Activated naive CD4-positive, alpha-beta T cell treated with anti-CD3 and anti-CD28 coated beads, Interleukin-2, amount 50 U/mL, for 16 hours (primary cell): ENCODE measurements around the gene ALDH1L1.

Experiments used
- DNase-seq: peaks from one replicate; pipeline ENCODE4 v3.0.0-alpha.2; 2020

The ALDH1L1 gene

DNA sequence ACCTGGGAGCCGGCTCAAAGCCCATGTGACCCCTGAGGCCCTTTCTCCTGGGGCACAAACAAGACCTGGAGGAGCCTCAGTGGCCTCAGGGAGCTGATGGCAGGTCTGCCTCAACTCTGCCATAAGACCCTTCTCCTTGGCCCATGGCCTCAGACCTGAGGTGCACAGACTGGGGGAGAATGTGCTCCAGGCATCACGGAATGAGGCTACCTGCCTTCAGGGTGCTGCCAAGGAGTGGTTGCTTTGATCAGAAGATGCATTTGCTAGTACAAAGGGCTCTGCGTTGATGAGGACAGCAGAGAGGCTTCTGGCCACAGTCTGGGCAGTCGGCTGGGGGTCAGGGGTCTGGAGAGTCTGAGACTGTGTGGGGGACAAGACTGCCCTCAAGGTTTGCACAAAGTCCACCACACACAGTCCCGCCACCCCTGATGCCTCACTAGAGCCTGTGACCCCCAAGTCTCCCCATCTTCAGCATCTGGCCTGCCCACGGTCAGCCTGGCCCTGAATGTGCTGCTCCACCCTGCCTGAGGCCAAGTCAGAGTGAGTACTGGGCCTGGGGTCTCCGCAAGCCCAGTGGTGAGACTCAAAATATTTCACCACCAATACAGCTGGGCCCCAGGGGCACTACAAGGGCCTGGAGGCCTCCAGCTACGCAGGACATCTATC is 26.6 kb downstream of the ALDH1L1 start:
- DNase-seq: no peak

DNA sequence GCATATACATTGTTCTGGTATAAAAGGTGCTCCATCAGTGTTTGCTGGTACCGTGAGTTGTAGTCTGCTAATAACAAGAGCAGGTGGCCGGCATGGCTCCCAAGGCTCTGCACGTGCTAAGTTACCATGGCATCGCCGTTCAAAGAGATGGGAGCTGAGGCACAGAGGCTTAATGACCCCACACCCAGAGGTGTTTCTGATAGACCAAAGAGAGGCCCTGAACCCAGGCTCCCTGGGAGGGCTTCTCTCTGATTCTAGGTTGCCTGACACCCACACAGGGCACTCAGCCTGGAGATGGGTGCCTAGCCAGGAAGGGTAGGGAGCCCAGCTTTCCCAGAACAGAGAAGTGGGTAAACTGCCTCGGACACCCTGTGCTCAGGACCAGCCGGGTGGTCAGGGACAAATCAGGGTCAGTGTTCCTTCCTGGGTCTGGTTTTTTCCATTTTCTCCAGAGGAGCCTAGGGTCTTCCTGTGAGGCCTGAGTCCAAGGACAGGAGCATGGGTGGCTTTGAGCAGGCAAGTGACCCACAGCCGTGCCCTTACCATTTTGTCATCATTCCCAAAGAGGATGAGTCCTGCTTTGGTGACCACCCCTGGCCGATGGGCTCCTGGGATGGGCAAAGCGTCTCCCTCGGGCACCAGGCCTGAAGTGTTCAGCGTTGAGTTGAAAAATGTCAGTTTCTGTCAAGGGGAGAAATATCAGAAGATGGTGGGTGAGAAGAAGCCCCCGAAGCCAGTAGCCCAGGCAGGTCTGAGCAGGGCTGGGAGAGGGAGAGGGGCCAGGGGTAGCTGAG is 27.3 kb downstream of the ALDH1L1 start:
- peak; percentile 3 for DNase-seq

DNA sequence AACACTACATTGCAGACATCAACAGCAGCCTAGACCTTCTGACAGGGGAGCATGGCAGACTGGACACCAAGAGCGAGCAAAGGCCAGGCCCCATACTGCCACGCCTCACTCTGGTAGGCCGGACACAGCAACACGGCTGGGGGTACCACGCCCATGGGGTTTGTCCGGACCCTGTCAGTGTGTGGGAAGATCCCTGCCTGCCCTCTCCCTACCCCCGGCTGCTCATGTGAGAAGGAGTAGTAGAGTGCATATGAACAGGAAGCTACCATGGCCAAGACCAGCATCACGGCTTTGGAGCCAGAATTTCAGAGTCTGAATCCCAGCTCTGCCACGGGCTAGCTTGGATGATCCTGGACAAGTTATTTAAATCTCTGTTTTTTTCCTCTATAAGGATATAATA is 27.9 kb downstream of the ALDH1L1 start:
- no peak for DNase-seq

DNA sequence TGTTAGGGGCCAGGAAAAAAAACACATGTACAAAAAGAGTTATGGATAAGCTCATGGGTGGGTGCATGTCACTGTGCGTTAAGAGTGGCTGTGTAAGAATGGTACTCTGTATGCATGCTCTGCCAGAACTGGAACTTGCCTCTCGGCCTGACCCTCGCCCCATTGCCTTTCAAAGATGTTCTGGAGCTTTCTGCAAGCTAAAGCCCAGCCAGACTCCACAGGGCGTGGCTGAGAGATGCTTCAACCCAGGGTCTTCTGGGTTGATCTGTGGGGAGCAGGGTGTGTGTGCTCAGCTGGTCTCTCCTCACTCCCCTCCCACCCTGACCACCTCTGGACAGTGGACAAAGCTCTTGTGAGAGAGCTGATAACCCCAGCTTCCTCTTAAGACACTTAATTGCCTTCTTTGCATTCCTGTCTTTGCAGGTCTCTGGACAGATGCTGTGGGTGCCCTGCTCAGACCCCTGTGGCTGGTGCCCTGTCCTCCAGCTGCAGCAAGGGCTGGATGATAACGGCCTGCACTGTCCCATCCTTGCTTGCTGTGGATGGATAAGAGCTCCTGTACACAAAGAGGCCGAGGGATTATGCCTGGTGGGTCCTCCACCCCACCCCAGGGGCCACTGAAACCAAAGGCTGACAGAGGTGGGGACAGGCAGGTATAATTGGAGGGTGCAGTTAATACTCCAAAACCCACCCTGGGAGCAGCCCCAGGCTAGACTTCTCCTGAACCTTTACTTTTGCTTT is 28.7 kb downstream of the ALDH1L1 start:
- no peak for DNase-seq

DNA sequence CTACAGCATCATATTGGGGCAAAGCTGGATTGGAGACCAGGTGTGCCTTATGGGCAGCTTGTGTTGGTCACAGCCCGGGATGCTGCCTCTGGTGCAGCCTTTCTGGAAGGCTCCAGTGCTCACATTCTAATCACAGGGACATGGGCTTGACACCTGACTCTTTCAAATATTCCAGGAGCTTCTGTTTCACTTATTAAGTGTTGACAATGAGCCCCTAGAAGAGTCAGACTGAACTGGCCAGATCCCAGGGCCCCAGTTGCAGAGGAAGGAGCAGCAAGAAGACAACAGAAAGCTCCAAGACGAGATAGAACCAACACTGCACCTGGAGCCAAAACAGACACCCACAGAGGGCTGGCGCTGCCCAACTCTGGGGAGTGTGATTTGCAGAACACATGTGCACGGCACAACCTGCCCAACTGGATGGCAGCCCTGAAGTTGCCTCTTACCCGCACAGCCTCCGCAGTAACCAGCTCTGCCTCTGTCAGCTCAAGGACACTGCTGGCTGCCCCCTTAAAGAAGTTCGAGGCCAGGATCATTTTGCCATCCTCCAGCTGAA is 30.3 kb downstream of the ALDH1L1 start:
- no peak for DNase-seq

DNA sequence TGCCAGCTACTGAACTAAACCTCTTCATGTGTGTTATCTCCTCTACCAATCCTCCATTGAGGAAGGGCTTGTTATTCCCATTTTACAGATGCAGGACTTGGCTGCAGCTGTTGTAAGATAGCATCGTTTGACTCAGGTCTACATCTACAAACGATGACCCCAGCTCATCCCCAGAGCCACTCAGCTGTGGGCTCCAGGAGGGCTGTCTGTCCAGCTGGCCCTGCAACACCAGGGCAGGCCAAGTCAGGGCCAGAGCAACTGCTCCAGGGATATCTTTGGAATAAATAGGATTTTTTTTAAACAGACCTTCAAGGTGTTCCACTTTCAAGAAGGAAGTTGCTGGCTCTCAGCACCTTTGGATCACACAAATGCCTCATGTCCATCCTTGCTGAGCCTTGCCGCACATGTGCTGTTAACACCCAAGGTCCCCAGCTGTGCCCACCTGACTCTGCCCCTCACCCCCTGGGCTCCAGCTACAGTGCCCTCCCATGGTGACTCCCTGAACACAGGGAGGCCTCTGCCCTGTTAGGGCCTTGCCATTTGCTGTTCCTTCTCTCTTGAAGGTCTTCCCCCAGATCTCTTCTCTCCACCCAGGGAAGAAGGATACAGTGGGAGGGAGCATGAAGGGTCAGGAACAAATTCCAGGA is 31.0 kb downstream of the ALDH1L1 start:
- no peak for DNase-seq

DNA sequence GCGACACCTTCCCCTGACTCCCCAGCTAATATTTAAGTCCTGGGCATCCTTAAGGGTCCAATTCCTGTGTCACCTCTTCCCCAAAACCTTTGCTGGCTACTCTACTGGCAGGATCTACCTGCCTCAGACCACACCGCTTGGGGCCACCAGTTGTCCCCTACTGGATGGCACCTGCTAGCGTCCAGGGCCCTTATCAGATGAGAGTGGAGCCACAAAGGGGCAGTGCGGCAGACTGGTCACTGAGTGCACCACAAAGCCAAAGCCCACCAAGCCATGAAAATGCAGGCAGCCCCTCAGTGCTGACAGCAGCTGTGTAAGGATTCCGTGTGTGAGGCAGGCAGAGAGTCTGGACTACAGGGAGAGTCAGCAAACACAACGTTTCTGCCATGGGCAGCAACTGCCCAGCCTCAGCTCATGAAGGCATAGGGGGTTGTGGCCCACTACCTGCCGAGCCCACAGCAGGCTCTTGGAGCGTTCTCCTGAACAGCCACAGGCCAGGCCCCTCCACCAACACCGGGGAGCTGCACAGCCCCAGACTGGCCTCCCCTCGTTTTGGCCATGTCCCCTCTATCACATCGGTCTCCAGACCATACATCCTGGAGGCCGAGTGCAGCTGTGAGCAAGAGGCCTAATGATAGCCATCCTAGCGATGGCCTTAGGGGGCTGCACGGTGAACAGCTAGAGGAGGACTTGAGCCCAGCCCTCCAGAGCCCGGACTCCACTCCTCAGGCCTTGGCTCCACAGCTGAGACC is 32.3 kb downstream of the ALDH1L1 start:
- peak; percentile 6 for DNase-seq

DNA sequence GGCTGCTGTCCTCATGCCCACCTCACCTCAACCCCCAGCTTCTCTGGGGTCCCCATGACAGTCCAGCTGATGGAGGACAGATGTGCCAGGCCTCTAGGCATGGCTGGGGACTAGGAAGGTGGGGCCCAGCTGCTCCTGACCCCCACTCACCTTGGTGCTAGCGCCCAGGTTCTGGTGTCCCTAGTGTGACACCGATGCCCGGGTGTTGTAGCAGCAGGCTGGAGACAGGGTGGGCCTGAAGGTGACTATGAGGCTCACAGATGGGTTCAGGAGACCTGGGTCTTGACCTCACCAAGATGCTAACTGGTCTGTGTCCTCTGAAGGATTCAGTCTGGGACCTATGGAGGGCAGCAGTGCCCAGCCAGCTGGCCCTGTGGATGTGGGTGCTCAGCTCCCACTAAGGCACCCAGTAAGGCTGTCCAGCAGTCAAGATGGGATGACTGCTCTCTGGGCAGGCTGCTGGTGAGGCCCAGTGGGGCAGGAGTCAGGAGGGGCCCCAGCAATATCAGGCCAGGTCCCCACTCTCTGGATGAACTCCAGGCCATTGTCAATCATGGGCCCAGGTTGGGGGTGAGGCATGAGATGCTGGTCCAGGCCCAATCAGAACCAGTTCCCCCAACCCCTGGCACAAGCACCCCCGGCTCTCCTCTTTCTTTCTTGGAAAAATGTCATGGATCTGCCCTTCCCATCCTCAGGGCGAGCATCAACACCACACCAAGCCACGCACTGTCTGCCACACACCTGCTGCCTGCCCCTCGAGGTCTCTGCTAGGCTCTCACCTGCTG is 33.0 kb downstream of the ALDH1L1 start:
- DNase-seq: peak; percentile 4

DNA sequence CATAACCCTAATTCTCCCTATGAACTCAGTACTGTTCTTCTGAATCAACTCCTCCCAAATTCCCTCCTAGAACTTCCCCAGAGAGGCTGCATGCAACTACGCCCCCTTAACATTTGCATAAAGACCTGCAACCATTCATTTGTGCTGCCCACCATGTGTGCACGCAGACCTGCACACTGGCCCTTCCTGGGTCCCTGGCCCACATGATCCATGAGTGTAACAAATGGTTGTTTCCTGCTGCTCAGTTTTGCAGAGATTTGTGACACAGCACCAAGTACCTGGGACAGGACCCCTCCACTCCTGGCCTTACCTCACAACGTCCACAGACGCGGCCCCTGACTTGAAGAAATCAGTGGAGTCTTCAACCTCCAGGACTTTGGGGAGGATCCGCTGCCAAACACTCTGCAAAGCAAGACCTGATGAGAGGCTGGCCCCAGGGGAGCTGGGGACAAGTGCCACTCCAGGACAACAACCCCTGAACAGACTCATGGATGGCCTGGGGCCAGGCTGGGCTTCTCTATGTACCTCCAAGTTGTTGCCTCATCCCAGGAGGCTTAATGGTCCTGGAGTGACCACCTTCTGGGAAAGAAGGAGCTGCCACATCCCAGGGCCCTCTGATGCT is 33.8 kb downstream of the ALDH1L1 start:
- DNase-seq: no peak

DNA sequence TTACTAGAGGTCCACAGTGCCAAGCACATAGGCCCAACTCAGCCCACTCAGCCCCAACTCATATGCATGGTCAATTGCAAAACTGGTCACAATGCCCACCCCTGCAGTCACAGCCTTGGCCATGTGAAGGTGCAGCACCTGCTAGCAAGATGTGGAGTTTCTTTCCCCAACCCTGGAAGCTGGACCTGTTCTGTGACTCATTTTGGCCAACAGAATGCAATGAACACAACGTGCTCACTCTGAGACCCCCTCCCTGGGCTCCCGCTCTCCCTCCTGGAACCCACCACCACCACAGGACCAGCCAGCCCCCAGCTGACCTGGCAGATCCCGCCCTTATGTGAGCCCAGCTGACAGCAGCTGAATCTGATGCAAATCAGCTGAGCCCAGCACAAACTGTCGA is 34.4 kb downstream of the ALDH1L1 start:
- no peak for DNase-seq

DNA sequence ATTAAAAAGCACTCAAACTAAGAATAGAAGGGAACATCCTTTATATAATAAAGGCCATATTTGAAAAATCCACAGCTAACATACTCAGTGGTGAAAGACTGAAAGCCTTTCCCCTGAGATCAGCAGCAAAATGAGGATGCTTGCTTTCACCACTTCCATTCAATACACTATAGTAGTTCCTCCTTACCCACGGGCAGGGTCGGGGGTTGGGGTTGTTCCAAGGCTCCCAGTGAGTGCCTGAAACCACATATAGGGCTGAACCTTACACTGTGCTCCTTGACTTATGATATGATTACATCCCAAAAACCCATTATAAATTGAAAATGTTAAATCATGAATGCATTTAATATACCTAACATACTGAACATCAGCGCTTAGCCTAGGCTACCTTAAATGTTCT is 37.7 kb downstream of the ALDH1L1 start:
- no peak for DNase-seq

DNA sequence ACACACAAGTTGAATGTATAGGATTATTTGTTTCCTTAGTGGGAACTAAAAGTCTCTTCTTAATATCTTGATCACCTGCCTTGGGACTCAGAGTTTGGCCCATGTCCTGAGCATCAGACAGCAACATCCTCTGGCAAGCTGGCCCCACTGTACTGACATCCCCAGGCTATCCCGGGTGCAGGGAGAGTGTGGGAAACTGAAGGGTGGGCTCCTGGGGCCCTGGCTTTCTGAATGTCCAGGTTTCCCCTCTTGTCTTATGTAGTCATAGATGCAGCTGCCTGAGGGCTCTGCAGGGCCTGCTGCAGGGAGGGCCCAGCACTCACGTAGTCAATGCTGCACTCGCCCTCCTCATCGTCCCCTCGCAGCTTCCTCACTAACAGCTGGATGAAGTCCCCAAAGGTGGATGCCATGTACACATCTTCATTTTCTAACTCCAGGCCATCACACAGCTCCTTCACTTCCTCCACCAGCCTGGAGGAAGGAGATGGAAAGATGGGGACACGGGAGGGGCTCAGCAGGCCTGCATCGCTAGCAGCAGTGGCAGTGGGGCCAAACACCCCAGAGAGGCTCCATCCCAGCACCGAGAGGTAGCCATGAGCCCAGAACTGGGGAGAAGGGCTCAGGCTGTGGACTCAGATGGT is 42.8 kb downstream of the ALDH1L1 start:
- DNase-seq: no peak

DNA sequence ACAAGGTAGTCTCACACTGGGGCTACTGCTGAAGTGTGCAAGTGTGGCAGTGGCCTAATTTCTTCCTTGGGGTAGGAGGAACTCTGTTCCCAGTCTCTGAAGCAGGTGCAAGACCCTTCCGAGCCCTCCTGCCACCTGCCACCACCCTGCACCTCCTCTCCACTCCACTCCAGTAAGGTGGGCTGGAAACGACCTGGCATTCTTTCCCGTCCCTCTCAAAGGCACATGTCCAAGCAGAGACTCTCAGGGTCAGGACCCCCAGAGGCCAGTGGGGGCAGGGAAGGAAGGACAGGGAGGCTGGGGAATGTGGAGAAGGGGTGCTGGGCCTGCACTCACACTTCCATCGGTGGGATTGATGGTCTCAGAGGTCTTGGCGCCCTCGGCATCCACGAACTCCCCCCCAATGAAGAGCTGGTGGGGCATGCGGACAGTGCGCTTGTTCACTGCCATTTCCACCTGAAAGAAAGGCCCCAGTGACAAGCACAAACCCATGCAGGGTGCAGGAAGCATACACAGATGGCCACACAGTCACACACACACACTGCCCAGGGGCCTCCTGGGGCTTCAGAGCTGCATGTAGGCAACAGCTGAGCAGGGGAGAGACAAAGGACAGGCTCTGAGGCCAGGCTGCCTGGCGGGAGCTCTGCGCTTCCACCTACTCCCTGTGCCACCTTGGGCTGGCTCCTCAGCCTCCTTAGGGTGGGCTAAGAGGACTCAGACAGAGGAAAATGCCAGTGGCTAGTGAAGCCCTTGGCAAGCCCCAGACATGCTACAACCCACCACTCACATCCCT is 43.8 kb downstream of the ALDH1L1 start:
- DNase-seq: no peak

DNA sequence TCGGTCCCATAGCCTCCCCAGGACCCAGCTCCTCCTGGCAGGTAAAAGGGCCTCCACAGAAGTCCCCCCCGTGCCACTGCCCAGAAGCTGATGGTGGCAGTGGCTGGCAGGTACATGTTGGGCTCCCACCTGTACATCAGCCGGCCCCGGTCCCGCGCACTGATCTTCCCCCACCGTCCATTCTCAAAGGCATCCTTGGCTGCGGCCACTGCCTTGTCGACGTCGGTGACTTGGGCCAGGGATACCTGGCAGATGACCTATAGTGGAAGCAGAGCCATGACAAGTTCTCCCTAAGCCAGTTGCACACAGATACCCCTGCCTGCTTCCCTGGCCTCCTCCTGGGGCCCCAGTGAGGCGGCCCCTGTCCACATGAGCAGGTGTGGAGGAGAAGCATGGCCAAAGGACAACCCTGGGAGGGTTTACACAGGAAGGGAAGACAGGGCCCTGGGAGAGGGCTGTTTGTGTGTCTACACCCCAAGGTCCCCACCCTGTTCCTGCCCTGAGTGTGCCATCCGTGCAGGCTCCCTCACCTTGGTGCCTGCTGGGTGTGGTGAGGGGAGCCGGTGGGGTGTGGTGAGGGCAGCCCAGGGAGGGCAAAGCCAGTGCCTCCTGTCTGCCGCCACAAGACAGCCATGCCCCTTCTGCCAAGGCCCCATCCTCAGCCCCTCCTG is 44.8 kb downstream of the ALDH1L1 start:
- DNase-seq: no peak

DNA sequence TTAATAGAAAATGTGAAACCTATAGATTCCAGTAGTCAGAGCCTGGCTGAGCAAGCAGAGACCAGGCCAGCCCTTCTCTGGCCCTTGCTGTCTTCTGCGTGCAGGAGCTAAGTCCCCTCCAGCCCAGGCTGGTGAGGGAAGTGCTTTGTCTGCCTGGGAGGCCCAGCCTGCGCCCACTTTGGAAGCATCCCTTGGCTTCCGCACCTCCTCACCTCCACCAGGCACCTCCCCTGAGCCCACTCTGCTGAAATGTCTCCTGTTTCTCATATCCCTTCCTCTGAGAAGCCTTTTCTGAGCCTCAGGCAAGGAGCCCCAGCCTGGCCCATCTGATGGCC is 45.3 kb downstream of the ALDH1L1 start:
- no peak for DNase-seq

DNA sequence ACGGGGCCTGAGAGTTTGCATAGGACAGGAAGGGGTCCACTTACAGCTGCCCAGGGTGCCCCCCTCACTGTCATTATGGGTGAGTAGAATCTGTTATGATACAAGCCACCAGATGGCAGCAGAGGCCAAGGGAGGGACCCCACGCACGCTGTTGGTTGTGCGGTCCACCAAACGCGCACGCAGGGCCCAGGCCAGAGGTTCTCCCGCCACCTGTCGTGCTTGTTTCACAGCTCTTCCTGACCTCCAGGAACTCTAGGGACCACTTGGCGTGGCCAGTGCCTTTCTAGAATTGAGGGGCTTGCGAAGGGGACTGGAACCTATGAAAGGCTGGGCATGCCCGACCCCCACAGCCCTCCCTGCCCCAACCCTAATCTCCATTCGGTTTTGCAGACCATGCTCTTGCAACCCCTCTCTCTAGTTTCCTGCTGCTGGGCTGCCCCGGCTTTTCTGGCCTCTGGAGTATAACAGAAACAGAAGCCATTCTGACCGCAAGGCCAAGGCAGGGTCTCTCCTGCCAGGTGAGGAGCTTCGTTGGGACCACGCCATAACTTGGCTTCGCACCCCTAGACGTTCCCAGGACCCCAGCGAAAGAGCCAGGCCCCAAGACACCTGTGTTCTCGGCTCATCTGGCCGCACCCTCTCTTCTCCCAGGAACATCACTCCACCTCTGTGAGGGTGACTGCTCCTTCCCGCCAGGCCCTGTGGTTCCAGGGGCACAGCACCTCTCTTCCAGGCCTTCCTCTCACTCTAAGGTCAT is 46.0 kb downstream of the ALDH1L1 start:
- DNase-seq: peak; percentile 39

DNA sequence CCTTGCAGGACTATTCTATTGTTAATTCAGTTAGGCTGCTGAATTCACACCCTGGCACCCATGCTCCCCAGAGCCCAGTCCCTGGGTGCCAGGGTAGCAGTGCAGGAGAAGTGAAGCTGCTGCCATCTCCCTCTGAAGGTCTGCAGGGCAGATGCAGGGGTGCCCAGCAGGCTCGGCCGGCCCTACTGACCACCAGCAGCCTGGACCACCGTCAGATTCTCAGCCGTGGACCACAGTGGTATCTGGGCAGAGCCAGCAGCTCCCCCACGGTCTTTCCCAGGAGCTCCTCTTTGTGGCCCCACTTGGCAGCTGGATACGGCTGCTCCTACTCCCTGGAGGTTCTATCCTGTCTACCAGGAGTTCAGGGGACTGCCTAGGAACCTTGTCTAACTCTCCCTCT is 46.8 kb downstream of the ALDH1L1 start:
- no peak for DNase-seq

DNA sequence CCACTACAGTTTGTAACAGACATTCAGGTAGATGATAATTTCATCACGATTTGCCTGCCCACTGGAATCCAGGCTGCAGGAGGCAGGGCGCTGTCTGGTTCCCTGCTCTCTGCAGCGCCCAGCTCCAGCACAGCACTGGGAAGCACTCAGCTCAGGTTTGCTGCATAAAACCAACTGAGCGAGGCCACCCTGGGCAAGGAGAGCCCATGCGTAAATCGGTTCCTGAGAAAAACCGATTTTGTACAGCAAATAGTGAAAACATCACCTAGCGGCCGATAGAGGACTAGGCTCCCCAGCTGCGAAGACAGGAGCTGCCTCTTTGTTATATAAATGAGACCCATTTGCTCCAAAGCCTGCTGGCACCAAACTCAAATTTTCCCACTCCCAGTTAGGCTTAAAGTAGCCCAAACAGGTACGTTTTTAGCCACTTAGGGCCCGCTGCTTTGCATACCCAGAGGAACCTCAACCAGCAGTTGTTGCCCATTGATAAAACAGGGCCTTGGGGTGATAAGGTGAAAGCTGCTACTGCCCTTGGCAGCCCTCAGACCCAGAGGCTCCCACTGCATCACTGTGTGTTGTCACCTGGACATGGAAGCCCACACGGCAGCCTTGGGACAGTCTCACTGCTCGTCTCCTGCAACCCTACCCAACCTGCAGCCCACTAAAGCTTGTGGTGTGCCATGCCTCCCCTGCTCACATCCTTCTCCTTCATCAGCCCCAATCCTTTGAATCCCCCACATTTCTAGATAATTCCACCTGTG is 47.5 kb downstream of the ALDH1L1 start:
- DNase-seq: no peak
